K562 (cell line): ENCODE data around the gene SLC7A4. TPM values are rescaled to one million over a fixed set of nuclear protein-coding genes. Genes with fewer than 3 reads are reported as not detected.
A peak's percentile ranks its signal among the peaks of the same experiment; 100 is the strongest.

Experiments used
- ATAC-seq: fragments of 200-7000 bp; cut with Tn5 transposase; 3 replicates; pipeline ENCODE4 v1.9.1; 2020; ENCODE audit warnings: moderate library complexity
- BruUV-seq: library from RNA; stranded (reverse); fragments of 400-500 nt; replicated peaks from 2 replicates; lab custom pipeline; 2021; lab: Mats Ljungman, UMichigan
- CTCF ChIA-PET: fragments of 300-600 bp; formaldehyde crosslinking; extraction: SDS; loops from one replicate; lab custom pipeline; 2021; ENCODE audit warnings: low intra/inter-chr PET ratio; lab: Yijun Ruan, JAX
- POLR2A ChIA-PET: fragments of 300-600, 350-650 bp; sonication (Branson Sonifier 250); formaldehyde crosslinking; extraction: SDS; loops from one replicate; lab custom pipeline; 2021; ENCODE audit warnings: antibody characterized with exemption, inconsistent platforms; lab: Yijun Ruan, JAX
- DNase-seq, 4 experiments: peaks; one replicate each; pipeline versions ENCODE4 v3.0.0 to v3.0.0-alpha.2; 2011 to 2018; ENCODE audit warnings: low spot score in 3 of 4, mixed read lengths in 3 of 4; ENCODE audit errors: extremely low read depth in 1 of 4
- FAIRE-seq: peaks from 2 replicates; lab custom pipeline; 2011; peaks lifted over from hg19 to GRCh38; lab: Jason Lieb, UNC
- H2AFZ ChIP-seq: 2 replicates; pipeline ENCODE4 v1.6.0; 2011; ENCODE audit warnings: low read depth, low read length, control low read depth, inconsistent platforms
- H3K27ac ChIP-seq: fragments of 200-600 bp; 3 replicates; pipeline ENCODE4 v1.8.0; 2011; ENCODE audit warnings: low read depth, mild to moderate bottlenecking, control low read depth, inconsistent platforms, low read length, moderate library complexity, mixed read lengths; ENCODE audit errors: extremely low read depth
- H3K27me3 ChIP-seq, 2 experiments: fragments of 300-600 bp in 1 of 2; 2 replicates in 1 of 2; 3 replicates in 1 of 2; pipeline versions ENCODE4 v1.6.0 to v1.8.0; 2011; ENCODE audit warnings: inconsistent platforms in 2 of 2, low read length in 2 of 2, mild to moderate bottlenecking in 1 of 2, mixed read lengths in 1 of 2, moderate library complexity in 1 of 2; ENCODE audit not compliant: control insufficient read depth in 2 of 2, insufficient read depth in 2 of 2
- H3K36me3 ChIP-seq: fragments of 300-600 bp; 3 replicates; pipeline ENCODE4 v1.8.0; 2011; ENCODE audit warnings: mild to moderate bottlenecking, low read length, inconsistent platforms; ENCODE audit not compliant: control insufficient read depth, insufficient read depth
- H3K4me1 ChIP-seq, 2 experiments: fragments of 200-600 bp in 1 of 2; replicated peaks in 1 of 2; 2 replicates in 1 of 2; 3 replicates in 1 of 2; pipeline versions ENCODE4 v1.5.1 to v1.8.0; 2011; ENCODE audit warnings: inconsistent platforms in 2 of 2, low read length in 2 of 2, mild to moderate bottlenecking in 1 of 2, mixed read lengths in 1 of 2, moderate library complexity in 1 of 2; ENCODE audit not compliant: control insufficient read depth in 2 of 2, insufficient read depth in 2 of 2
- H3K4me2 ChIP-seq: 2 replicates; pipeline ENCODE4 v1.6.1; 2011; ENCODE audit warnings: low read length, control low read depth, inconsistent platforms, mixed read lengths; ENCODE audit not compliant: insufficient read depth
- H3K4me3 ChIP-seq: fragments of 200-600 bp; sonication (generic), shearing (Covaris generic); 2 replicates; pipeline ENCODE4 v1.5.1; 2016; ENCODE audit warnings: control low read depth, inconsistent platforms
- H3K79me2 ChIP-seq: fragments of 200-600 bp; 3 replicates; pipeline ENCODE4 v1.8.0; 2011; ENCODE audit warnings: low read length, inconsistent platforms; ENCODE audit not compliant: control insufficient read depth, insufficient read depth
- H3K9ac ChIP-seq, 2 experiments: 2 replicates each; pipeline versions ENCODE4 v1.6.0 to v1.6.1; 2011; ENCODE audit warnings: low read depth in 2 of 2, low read length in 2 of 2, control low read depth in 1 of 2, inconsistent platforms in 1 of 2, mild to moderate bottlenecking in 1 of 2, mixed read lengths in 1 of 2; ENCODE audit not compliant: insufficient read depth in 1 of 2
- H3K9me1 ChIP-seq: one replicate; pipeline ENCODE4 v1.6.0; 2011; ENCODE audit warnings: inconsistent platforms, mild to moderate bottlenecking, low read length, moderate library complexity; ENCODE audit not compliant: control insufficient read depth, insufficient read depth
- H3K9me3 ChIP-seq: replicated peaks from 2 replicates; pipeline ENCODE4 v1.5.1; 2011; ENCODE audit warnings: low read depth, low read length, inconsistent platforms; ENCODE audit not compliant: control insufficient read depth, insufficient read depth
- H4K20me1 ChIP-seq: replicated peaks from 2 replicates; pipeline ENCODE4 v1.6.1; 2011; ENCODE audit warnings: low read length, inconsistent platforms, mixed read lengths; ENCODE audit not compliant: control insufficient read depth, insufficient read depth
- HDAC8 ChIP-seq: fragments of 450-650 bp; IDR thresholded peaks from 2 replicates; pipeline ENCODE4 v1.6.1; 2016; ENCODE audit warnings: mild to moderate bottlenecking, missing genetic modification characterization, moderate library complexity, missing compliant biosample characterization
- ILF3 ChIP-seq: fragments of 450-650 bp; IDR thresholded peaks from 2 replicates; pipeline ENCODE4 v1.6.1; 2018; ENCODE audit warnings: antibody characterized with exemption, mild to moderate bottlenecking, moderate library complexity, borderline replicate concordance
- KLF13 ChIP-seq: fragments of 450-650 bp; IDR thresholded peaks from 2 replicates; pipeline ENCODE4 v1.6.1; 2016; ENCODE audit warnings: missing genetic modification characterization, low read depth, mild to moderate bottlenecking, missing compliant biosample characterization, moderate library complexity, borderline replicate concordance
- MTF1 ChIP-seq: fragments of 250-450 bp; sonication (Bioruptor Pico); IDR thresholded peaks from 2 replicates; pipeline ENCODE4 v1.9.0; 2021; ENCODE audit warnings: moderate library complexity, mild to moderate bottlenecking, inconsistent platforms, borderline replicate concordance
- NR4A1 ChIP-seq, 2 experiments: fragments of 250-450 bp in 1 of 2; fragments of 450-650 bp in 1 of 2; sonication (Bioruptor Pico) in 1 of 2; IDR thresholded peaks; 2 replicates each; pipeline versions ENCODE4 v1.4.0 to v1.6.1; 2016 to 2020; ENCODE audit warnings: mild to moderate bottlenecking in 2 of 2, missing compliant biosample characterization in 1 of 2, missing genetic modification characterization in 1 of 2, moderate library complexity in 1 of 2
- ZNF707 ChIP-seq: fragments of 250-450 bp; sonication (Bioruptor Pico); conservative IDR thresholded peaks from 2 replicates; pipeline ENCODE4 v1.8.0; 2022; ENCODE audit warnings: inconsistent platforms, mild to moderate bottlenecking, moderate library complexity
- ZNF764 ChIP-seq: fragments of 250-450 bp; sonication (Bioruptor Pico); IDR thresholded peaks from 2 replicates; pipeline ENCODE4 v1.4.0; 2020; ENCODE audit warnings: low read depth, mild to moderate bottlenecking, moderate library complexity
- WGBS: fragments of 100-300 bp; shearing (Covaris generic); methylation state at CpG from one replicate; pipeline ENCODE4 v1.1.6; 2016; ENCODE audit warnings: low coverage, mixed read lengths; ENCODE audit not compliant: insufficient coverage; ENCODE audit errors: missing lambda C conversion rate; 5-methylcytosine and 5-hydroxymethylcytosine counted together
- in situ Hi-C: fragments of 300-500 bp; cut with MboI; formaldehyde crosslinking; loops from 4 replicates; pipeline ENCODE4 v1.15.0; 2018; ENCODE audit warnings: inconsistent platforms, mixed read lengths
- intact Hi-C: fragments of 100-400 bp; cut with micrococcal nuclease; formaldehyde crosslinking; loops from 2 replicates; pipeline ENCODE4 v1.14.2; 2022
- polyA plus RNA-seq, 8 experiments: library from polyadenylated mRNA; depleted of rRNA in 4 of 8; stranded (reverse) in 5 of 8; unstranded in 3 of 8; fragments of >200 nt; fragmentation: Nextera tagmentation in 2 of 8; fragmentation: Illumina TruSeq in 1 of 8; extraction: Ambion mirVana in 2 of 8; extraction: Trizol in 1 of 8; gene quantifications; 2 replicates each; pipeline versions ENCODE4 v1.2.1 to v1.2.3, GENCODE V29; 2011 to 2014; ENCODE audit warnings: inconsistent platforms in 1 of 8, missing spikeins in 1 of 8
- total RNA-seq, 7 experiments: library from RNA; depleted of rRNA in 6 of 7; stranded (reverse); fragments of >200 nt in 6 of 7; fragmentation: Illumina TruSeq in 2 of 7; extraction: Trizol in 2 of 7; gene quantifications; 2 replicates each; pipeline versions ENCODE4 v1.2.1 to v1.2.3, GENCODE V29; 2011 to 2021; ENCODE audit warnings: low replicate concordance in 1 of 7
- TF ChIP-seq, protein P1 (sequence below): fragments of 150-350 bp; conservative IDR thresholded peaks from 2 replicates; pipeline ENCODE4 v1.6.1; 2014; ENCODE audit warnings: low read length
- TF ChIP-seq, protein P2 (sequence below): fragments of 450-650 bp; formaldehyde crosslinking; conservative IDR thresholded peaks from 2 replicates; pipeline ENCODE4 v1.4.0; 2022; ENCODE audit warnings: mild to moderate bottlenecking, missing genetic modification characterization
- TF ChIP-seq, protein P3 (sequence below): sonication (generic); formaldehyde crosslinking; IDR thresholded peaks from 2 replicates; pipeline ENCODE4 v1.8.0; 2023; ENCODE audit warnings: mild to moderate bottlenecking, missing genetic modification reagents

The SLC7A4 gene
- total and polyA plus RNA-seq, 9 of the 15 experiments (the other 6 are each of a cell fraction or from before 2014, with no cell fraction given) = not detected

DNA sequence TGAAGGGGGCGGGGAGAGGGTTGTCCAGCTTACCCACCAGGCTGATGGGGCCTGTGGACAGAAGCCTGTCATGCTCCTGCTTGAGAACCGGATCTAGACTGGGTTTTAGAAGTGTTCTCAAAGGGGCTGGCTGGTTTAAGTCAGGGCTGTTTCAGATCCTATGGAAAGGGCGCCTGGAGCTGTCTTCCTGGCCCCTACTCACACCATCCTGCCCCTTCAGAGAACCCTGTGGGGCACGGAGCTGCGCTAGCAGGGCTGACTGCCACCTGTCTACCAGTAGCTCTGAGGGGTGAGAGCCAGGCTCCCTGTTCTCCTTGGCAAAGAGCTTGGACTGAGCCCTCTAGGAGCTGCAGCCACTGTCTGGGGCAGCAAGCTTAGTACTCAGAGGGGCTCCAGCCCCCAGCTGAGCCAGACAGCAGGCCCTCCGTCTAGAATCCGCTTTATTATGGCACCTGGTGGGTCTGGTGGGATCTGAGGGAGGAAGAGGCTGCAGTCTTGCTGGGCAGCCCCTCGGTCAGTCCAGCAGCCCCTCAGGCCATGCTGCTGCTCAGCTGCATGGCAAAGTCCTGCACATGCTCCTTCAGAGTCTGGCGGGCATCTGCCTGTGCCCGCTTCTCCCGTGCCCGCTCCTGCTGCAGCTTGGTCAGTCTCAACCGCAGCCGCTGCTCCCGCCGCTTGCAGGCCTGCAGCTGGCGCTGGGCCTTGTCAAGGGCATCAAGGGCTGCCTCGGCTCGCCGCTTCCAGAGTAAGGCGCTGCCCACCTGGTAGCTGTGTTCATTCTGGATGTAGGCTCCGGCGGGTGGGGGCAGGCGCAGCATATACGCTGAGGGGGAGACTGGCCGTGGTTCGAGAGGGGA is 32.8 kb downstream of the SLC7A4 start:
- Histone ChIP-seq H3K9me1 (no peaks in the 10 kb centered on the region), H3K4me1 (peaks cover 25 to 87% of the 10 kb centered on the region in 2 experiments), H3K9ac (peak overlapping the region; percentile 85 to 93; a peak in 2 of 4 replicates), H2AFZ (no peak overlapping the region), H3K4me3 (peak overlapping the region; percentile 58; the same call in 1 of the 2 replicates), H3K4me2 (peak overlapping the region; percentile 88; the same call in 1 of the 2 replicates), H3K79me2 (peaks cover 46% of the 10 kb centered on the region), H3K36me3 (peaks cover 64% of the 10 kb centered on the region), H4K20me1 (peaks cover 28% of the 10 kb centered on the region; the same call in 1 of the 2 replicates), H3K9me3 (no peaks in the 10 kb centered on the region), H3K27me3 (no peaks in the 10 kb centered on the region), H3K27ac (no peak overlapping the region)
- no peak for FAIRE-seq
- in situ Hi-C loops (no loop called here), intact Hi-C loops (loop anchor here (1.0 to 5.0 kb wide), 6 partner anchors 58 to 492 kb away; partner anchors contain the start of genes CRKL, MED15, PI4KA and SNAP29)
- POLR2A ChIA-PET = interaction anchor here (0.6 to 17.9 kb wide), 24 partner anchors 8 to 523 kb away, joined by 3 to 451 read pairs (median 5); partner anchors contain the start of genes AIFM3, CRKL, LZTR1 and P2RX6
- WGBS = 94% methylated on average over 27 of the region's 27 CpGs
- no peak for DNase-seq
- no TSS peak for BruUV-seq
- ATAC-seq = no peak
- CTCF ChIA-PET = no interaction called here
- TF ChIP-seq, protein P1, sequence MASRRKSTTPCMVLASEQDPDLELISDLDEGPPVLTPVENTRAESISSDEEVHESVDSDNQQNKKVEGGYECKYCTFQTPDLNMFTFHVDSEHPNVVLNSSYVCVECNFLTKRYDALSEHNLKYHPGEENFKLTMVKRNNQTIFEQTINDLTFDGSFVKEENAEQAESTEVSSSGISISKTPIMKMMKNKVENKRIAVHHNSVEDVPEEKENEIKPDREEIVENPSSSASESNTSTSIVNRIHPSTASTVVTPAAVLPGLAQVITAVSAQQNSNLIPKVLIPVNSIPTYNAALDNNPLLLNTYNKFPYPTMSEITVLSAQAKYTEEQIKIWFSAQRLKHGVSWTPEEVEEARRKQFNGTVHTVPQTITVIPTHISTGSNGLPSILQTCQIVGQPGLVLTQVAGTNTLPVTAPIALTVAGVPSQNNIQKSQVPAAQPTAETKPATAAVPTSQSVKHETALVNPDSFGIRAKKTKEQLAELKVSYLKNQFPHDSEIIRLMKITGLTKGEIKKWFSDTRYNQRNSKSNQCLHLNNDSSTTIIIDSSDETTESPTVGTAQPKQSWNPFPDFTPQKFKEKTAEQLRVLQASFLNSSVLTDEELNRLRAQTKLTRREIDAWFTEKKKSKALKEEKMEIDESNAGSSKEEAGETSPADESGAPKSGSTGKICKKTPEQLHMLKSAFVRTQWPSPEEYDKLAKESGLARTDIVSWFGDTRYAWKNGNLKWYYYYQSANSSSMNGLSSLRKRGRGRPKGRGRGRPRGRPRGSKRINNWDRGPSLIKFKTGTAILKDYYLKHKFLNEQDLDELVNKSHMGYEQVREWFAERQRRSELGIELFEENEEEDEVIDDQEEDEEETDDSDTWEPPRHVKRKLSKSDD = no peak
- TF ChIP-seq KLF13 (tag) = 0 out of 2 replicates have a peak, but pooled peaks have one; percentile 39
- no peak for TF ChIP-seq HDAC8 (tag)
- peak; percentile 57; the same call in 1 of the 2 replicates for TF ChIP-seq NR4A1 (CRISPR knock-in tag; IDR thresholded peaks at IDR 0.05)
- no peak for TF ChIP-seq NR4A1 (tag; IDR thresholded peaks at IDR 0.05)
- 0 out of 2 replicates have a peak, but pooled peaks have one; percentile 4 for TF ChIP-seq MTF1 (CRISPR knock-in tag)
- no peak; the same call in 1 of the 2 replicates for TF ChIP-seq ZNF764 (CRISPR knock-in tag)
- TF ChIP-seq, protein P2, sequence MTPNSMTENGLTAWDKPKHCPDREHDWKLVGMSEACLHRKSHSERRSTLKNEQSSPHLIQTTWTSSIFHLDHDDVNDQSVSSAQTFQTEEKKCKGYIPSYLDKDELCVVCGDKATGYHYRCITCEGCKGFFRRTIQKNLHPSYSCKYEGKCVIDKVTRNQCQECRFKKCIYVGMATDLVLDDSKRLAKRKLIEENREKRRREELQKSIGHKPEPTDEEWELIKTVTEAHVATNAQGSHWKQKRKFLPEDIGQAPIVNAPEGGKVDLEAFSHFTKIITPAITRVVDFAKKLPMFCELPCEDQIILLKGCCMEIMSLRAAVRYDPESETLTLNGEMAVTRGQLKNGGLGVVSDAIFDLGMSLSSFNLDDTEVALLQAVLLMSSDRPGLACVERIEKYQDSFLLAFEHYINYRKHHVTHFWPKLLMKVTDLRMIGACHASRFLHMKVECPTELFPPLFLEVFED (CRISPR knock-in tag) = 0 out of 2 replicates have a peak, but pooled peaks have one; percentile 0
- no peak for TF ChIP-seq ILF3
- TF ChIP-seq ZNF707 (CRISPR knock-in tag) = 0 out of 2 replicates have a peak, but pooled peaks have one; percentile 25
- TF ChIP-seq, protein P3, sequence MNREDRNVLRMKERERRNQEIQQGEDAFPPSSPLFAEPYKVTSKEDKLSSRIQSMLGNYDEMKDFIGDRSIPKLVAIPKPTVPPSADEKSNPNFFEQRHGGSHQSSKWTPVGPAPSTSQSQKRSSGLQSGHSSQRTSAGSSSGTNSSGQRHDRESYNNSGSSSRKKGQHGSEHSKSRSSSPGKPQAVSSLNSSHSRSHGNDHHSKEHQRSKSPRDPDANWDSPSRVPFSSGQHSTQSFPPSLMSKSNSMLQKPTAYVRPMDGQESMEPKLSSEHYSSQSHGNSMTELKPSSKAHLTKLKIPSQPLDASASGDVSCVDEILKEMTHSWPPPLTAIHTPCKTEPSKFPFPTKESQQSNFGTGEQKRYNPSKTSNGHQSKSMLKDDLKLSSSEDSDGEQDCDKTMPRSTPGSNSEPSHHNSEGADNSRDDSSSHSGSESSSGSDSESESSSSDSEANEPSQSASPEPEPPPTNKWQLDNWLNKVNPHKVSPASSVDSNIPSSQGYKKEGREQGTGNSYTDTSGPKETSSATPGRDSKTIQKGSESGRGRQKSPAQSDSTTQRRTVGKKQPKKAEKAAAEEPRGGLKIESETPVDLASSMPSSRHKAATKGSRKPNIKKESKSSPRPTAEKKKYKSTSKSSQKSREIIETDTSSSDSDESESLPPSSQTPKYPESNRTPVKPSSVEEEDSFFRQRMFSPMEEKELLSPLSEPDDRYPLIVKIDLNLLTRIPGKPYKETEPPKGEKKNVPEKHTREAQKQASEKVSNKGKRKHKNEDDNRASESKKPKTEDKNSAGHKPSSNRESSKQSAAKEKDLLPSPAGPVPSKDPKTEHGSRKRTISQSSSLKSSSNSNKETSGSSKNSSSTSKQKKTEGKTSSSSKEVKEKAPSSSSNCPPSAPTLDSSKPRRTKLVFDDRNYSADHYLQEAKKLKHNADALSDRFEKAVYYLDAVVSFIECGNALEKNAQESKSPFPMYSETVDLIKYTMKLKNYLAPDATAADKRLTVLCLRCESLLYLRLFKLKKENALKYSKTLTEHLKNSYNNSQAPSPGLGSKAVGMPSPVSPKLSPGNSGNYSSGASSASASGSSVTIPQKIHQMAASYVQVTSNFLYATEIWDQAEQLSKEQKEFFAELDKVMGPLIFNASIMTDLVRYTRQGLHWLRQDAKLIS (CRISPR knock-in tag) = no peak
